ACHN (cell line): ENCODE measurements around the gene CCL3.
"Not testable (repeated sequence)": the region's sequence is repeated elsewhere in the genome, so short reads cannot be mapped to it uniquely, and the experiment has no call there.

Experiments used
- DNase-seq: peaks from one replicate; pipeline ENCODE4 v3.0.0-alpha.2; 2015
- in situ Hi-C: cut with HindIII; loops from 2 replicates; pipeline ENCODE4 v1.10.0; 2017; ENCODE audit warnings: low sequenced_read_pairs, low pct_ligation_motif_present, low pct_unique_long_range_greater_than_20kb

CCL3 gene

GRCh38 chr17:36118477-36119353, 28.8 kb upstream of the CCL3 start:
- in situ Hi-C loops = no loop called here
- no peak for DNase-seq

DNA sequence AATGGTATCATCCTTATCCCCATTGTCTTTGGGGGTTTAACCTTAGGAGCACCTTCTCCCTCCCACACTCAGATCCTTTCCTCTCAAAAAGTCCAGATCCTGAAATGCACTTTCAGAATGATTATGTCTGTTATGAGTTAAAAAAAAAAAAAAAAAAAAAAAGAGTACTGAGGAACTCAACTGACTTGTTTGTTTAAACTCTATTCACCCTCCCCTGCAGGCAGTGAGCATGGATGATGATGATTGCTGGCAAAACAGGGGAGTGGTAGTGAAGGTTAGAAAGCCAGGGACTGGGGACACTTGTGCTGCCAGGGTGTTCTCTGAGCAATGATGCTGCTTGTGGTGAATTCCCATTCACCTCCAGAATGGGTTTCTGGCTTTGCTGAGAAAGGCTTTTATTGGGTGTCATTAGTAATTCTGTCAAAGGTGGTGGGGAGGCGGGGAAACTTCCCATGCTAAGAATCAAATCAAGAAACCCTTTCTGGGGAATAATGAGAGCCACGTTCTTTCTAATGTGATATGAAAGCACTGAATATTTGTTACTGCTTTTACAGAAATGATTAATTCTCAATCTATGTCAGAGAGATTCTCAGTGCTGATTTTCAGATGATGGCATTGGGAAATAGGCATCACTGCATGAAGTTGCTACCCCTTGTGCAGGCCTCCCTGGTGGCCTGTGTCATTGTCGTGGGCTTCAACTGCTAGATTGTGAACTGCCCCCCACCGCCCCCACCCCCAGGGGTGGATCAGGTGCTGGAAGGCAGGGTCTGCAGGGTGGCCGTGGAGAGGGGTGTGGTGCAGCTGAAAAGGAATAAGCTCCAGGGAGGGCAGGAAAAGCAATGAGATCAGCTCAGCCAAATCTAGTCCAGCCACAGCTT, 27.8 kb upstream of the CCL3 start:
- DNase-seq = no peak
- in situ Hi-C loops = no loop called here

- DNase-seq, in situ Hi-C loops: not testable (repeated sequence)
Measured at GRCh38 chr17:36115649-36115977, 25.7 kb upstream of the CCL3 start.

DNA sequence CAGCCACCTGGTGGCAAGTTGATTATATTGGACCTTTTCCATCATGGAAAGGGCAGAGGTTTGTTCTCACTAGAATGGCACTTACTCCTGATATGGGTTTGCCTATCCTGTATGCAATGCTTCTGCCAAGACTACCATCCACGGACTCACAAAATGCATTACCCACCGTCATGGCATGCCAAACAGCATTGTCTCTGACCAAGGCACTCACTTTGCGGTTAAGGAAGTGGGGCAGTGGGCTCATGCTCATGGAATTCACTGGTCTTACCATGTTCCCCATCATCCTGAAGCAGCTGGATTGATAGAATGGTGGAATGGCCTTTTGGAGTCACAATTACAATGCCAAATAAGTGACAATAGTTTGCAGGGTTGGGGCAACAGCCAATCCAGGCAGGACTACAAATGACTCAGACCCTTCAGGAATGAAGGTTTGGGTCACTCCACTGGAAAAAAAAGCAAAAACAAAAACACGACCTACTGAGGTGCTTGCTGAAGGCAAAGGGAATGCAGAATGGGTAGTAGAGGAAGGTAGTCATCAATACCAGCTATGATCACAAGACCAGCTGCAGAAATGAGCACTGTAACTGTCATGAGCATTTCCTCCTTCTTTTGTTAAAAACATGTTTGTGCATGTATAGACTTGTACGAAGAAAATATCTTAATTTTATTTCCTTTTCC, 25.2 kb upstream of the CCL3 start:
- in situ Hi-C loops, DNase-seq: not testable (repeated sequence)

- in situ Hi-C loops = not testable (repeated sequence)
Measured at GRCh38 chr17:36113131-36113530, 23.2 kb upstream of the CCL3 start.

GRCh38 chr17:36112572-36112971, 22.6 kb upstream of the CCL3 start:
- in situ Hi-C loops = no loop called here
- no peak for DNase-seq

More at GRCh38 chr17:36113131-36113530, 23.2 kb upstream of the CCL3 start:
- not testable (repeated sequence) for DNase-seq

- DNase-seq = no peak
- in situ Hi-C loops = no loop called here
Measured at GRCh38 chr17:36111068-36111490, 21.1 kb upstream of the CCL3 start.

GRCh38 chr17:36108265-36108664, 18.3 kb upstream of the CCL3 start:
- in situ Hi-C loops, DNase-seq: not testable (repeated sequence)

DNA sequence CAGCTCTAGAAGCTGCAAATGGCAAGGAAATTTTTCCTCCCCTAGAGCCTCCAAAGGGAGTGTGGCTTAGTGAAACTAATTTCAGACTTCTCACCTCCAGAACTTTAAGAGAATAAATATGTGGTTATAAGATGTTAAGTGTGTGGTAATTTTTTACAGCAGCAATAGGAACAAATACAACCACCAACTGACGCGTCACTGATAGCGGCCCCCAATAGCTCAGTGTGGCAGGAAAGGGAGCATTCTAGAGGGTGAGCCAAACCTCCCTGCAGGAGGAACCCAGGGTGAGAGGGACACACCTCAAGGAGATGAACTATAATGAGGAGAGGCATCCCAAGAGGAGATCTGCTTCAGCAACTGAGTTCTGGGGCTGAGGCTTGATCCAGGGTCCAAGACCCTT, 17.7 kb upstream of the CCL3 start:
- no peak for DNase-seq
- in situ Hi-C loops = no loop called here

DNA sequence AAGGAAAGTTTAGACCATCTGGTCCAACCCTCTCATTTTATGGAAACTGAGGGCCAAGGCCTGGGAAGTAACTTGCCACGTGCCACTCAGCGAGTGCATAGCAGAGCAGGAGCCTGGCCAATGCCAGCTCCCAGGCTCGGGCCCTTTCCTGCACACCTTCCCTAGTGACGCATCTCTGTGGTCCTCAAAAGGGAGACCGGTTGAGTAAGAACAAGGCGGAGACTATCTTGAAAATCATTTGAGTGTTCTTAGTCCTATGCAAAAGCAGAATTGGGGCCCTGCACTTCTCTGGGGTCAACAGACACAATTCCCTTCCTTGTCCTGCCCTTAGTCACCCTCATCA, 16.5 kb upstream of the CCL3 start:
- in situ Hi-C loops = no loop called here
- no peak for DNase-seq

GRCh38 chr17:36105781-36106492, 16.0 kb upstream of the CCL3 start:
- DNase-seq = no peak
- in situ Hi-C loops = no loop called here

GRCh38 chr17:36104701-36105181, 14.8 kb upstream of the CCL3 start:
- DNase-seq = no peak
- in situ Hi-C loops = no loop called here

GRCh38 chr17:36104246-36104645, 14.3 kb upstream of the CCL3 start:
- in situ Hi-C loops, DNase-seq: not testable (repeated sequence)

- DNase-seq, in situ Hi-C loops: not testable (repeated sequence)
Measured at GRCh38 chr17:36103401-36103975, 13.5 kb upstream of the CCL3 start, which contains the start of gene CCL4. Gene CCL4, plus strand, starts transcription at chr17:36103827. Its CDS starts 79 bp downstream, at chr17:36103906.

GRCh38 chr17:36099004-36099403, 9.1 kb upstream of the CCL3 start:
- in situ Hi-C loops, DNase-seq: not testable (repeated sequence)

DNA sequence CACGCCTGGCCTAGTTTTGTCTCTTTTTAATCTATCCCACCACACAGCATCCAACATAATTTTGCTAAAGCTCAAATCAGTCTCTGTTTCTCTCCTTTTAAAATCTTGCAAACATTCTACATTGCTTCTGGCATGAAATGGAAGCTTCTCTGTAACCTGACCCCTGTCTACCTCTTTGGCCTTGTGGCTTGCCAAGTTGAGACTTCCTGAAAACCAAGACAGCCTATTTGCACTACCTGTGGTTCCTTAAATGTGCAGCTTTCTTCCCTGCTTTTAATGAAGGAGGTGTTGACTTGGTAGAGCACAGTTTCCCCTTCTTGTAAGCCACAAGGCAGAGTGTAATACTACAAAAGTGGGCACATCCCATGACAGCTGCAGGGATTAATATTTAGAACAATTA, 6.0 kb upstream of the CCL3 start:
- in situ Hi-C loops = no loop called here
- no peak for DNase-seq

DNA sequence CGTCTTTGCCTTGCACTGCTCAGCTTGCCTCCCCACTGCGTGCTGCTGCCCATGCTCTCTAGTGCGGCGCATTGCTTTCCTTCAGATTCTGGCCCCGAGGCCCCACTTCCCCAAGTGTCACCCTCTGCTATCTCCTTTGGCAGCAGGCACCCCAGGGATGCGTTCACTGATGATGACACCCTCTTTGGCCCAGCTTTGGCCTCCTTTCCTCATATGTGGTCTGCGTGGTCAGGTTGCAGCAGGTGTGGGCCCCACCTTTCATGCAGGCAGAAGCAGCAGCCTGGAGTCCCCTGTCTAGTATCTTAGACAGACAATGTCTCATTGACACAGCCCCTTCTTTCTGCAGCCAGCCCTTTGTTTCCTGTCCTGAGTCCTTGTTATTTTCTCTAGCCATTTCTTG, 4.8 kb upstream of the CCL3 start:
- in situ Hi-C loops = no loop called here
- DNase-seq = no peak

DNA sequence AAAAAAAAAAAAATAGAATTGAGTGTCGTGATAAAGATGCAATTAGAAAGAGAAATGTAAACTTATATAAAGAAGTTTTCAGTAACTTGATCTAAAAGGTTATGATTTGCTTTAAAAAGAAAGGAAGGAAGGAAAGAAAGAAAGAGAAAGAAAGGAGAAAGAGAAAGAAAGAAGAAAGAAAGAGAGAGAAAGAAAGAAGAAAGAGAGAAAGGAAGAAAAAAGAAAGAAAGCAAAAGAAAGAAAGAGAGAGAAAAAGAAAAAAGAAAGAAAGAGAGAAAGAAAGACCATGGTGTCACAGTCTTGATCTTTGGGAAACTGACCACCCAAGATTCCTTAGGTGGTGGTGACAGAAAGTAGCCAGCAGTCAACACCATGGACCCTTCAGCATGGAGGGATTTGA, 4.3 kb upstream of the CCL3 start:
- in situ Hi-C loops = no loop called here
- no peak for DNase-seq
